Choroid plexus epithelial cell (primary cell): ENCODE results near the gene CHD5.

Experiments used
- DNase-seq: peaks from one replicate; pipeline ENCODE4 v3.0.0-alpha.2; 2010; ENCODE audit warnings: low read depth
- H3K4me3 ChIP-seq: 2 replicates; pipeline ENCODE4 v1.5.1; 2011; ENCODE audit warnings: low read depth, mild to moderate bottlenecking, control low read depth, low read length, moderate library complexity
- TF ChIP-seq, protein P1 (sequence below): conservative IDR thresholded peaks from 2 replicates; pipeline ENCODE4 v1.5.1; 2011; ENCODE audit warnings: low read depth, mild to moderate bottlenecking, control low read depth, inconsistent platforms, low read length, moderate library complexity

CHD5 gene

GRCh38 chr1:6179564-6180175 lies 451 bp downstream of the CHD5 start:
- H3K4me3 ChIP-seq = peak overlapping the region; percentile 5
- TF ChIP-seq, protein P1, sequence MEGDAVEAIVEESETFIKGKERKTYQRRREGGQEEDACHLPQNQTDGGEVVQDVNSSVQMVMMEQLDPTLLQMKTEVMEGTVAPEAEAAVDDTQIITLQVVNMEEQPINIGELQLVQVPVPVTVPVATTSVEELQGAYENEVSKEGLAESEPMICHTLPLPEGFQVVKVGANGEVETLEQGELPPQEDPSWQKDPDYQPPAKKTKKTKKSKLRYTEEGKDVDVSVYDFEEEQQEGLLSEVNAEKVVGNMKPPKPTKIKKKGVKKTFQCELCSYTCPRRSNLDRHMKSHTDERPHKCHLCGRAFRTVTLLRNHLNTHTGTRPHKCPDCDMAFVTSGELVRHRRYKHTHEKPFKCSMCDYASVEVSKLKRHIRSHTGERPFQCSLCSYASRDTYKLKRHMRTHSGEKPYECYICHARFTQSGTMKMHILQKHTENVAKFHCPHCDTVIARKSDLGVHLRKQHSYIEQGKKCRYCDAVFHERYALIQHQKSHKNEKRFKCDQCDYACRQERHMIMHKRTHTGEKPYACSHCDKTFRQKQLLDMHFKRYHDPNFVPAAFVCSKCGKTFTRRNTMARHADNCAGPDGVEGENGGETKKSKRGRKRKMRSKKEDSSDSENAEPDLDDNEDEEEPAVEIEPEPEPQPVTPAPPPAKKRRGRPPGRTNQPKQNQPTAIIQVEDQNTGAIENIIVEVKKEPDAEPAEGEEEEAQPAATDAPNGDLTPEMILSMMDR = no peak
- no peak for DNase-seq

DNA sequence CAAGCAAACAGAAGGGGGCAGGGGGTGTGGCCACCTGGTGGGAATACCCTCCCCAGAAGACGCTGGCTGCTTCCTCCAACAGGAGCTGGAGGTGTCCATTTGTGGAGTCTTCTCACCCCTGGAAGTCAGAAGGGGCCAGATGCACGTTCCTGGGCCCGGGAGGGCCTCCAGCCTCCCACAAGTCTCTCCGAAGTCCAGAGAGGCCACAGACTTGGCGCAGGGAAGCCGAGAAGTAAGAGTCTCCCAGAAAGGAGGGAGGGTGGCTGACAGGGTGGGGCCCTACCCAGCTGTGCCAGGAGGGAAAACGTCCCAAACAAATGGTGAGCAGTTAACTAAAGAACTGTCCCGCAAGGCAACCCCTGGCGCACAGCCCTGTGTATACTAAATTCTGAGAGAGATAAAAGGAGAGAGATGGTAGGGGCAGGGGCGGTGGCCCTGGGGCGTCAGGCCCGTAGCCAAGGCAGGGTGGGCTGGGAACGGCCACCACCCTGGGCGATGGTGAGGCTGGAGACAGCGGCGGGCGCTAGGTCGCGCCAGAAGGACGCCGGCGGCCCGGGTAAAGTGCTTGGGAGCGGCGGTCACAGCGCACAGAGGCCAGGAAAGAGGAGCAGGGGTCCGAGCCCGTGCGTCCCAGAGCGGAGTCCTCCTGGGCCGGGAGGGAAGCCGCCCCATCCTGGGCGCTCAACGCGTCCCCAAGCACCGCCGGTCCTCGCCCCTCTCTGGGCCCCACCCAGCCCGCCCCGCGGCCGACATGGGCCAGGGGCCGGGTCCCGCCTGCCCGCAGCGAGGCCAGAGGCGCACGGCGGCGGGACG lies 1.2 kb downstream of the CHD5 start:
- no peak overlapping the region for H3K4me3 ChIP-seq
- TF ChIP-seq, protein P1 = no peak
- DNase-seq = no peak

GRCh38 chr1:6177681-6178380 lies 2.3 kb downstream of the CHD5 start:
- TF ChIP-seq, protein P1 = no peak
- DNase-seq = no peak
- H3K4me3 ChIP-seq = no peak overlapping the region

DNA sequence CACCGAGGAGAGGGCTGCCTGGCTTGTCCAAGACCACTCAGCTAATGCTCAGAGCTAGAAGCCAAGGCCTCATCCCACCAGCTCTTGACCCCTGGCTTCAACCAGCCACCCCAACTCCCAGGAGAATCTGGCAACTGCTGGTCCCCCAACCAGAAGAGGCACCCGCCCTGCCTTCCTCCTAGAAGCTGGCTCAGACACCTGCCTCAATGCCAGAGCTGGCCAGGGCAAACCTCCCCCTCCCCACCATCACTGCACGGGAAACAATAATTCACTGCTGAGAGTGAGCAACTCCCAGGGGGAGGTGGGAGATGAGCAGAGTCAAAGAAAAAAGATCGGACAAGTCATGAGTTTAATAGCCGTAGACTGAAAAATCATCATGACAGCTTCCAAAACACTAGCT lies 3.3 kb downstream of the CHD5 start:
- TF ChIP-seq, protein P1 = no peak
- DNase-seq = no peak

GRCh38 chr1:6175411-6175828 lies 4.7 kb downstream of the CHD5 start:
- H3K4me3 ChIP-seq = no peak overlapping the region
- DNase-seq = no peak
- TF ChIP-seq, protein P1 = no peak

More for the DNA sequence above, 3.3 kb downstream of the CHD5 start:
- no peak overlapping the region for H3K4me3 ChIP-seq

- no peak overlapping the region for H3K4me3 ChIP-seq
- TF ChIP-seq, protein P1 = no peak
- no peak for DNase-seq
Measured at GRCh38 chr1:6174621-6175410, 5.3 kb downstream of the CHD5 start.
